Body of pancreas (tissue), 4 donors: Measurements from ENCODE around the gene FOSL1.

Source experiments
- POLR2A ChIP-seq, 3 donors: fragments of 450-650 bp; IDR thresholded peaks; one replicate each; pipeline ENCODE4 v1.6.1; 2016; ENCODE audit warnings: antibody characterized with exemption in 3 of 3, mild to moderate bottlenecking in 2 of 3
- TF ChIP-seq, protein P1 (sequence below), 7 experiments: fragments of 450-650 bp in 4 of 7; fragments of 200-600 bp in 3 of 7; sonication (generic) in 3 of 7; IDR thresholded peaks; one replicate each; pipeline ENCODE4 v1.5.1; 2016 to 2019; ENCODE audit warnings: antibody characterized with exemption in 7 of 7

DNA sequence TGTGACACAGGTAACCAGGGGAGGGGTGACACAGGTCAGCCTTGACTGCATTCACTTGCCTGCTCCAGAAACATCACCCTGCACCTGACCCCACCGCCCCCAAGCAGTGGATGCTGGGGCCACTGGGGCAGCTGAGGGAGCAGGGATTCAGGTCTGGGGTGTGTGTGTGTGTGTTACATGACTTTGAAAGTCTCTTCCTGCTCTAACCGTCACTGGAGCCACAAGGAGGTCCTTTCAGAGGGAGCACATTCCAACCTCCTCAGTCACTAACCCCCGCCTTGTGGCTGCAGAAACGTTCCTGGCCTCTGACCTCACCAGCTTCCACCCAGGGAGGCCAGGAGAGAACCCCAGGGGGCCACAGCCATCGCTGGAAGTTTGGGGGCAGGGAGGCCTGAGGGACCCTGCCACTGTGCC lies 2.9 kb upstream of the FOSL1 start:
- TF ChIP-seq, protein P1, sequence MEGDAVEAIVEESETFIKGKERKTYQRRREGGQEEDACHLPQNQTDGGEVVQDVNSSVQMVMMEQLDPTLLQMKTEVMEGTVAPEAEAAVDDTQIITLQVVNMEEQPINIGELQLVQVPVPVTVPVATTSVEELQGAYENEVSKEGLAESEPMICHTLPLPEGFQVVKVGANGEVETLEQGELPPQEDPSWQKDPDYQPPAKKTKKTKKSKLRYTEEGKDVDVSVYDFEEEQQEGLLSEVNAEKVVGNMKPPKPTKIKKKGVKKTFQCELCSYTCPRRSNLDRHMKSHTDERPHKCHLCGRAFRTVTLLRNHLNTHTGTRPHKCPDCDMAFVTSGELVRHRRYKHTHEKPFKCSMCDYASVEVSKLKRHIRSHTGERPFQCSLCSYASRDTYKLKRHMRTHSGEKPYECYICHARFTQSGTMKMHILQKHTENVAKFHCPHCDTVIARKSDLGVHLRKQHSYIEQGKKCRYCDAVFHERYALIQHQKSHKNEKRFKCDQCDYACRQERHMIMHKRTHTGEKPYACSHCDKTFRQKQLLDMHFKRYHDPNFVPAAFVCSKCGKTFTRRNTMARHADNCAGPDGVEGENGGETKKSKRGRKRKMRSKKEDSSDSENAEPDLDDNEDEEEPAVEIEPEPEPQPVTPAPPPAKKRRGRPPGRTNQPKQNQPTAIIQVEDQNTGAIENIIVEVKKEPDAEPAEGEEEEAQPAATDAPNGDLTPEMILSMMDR (IDR thresholded peaks at IDR 0.05) = no peak
- peak in 1 of 3 donors; percentile 17 for TF ChIP-seq POLR2A (IDR thresholded peaks at IDR 0.05)
